Neural progenitor cell (in vitro differentiated cells): Measurements from ENCODE around the gene ANKLE1. TPM values are rescaled to one million over a fixed set of nuclear protein-coding genes. Genes with fewer than 3 reads are reported as not detected.

ENCODE experiments used
- DNase-seq: peaks from one replicate; pipeline ENCODE4 v3.0.0-alpha.2; 2016; ENCODE audit warnings: low spot score
- H2AFZ ChIP-seq: fragments of 200-600 bp; sonication (generic); replicated peaks from 2 replicates; pipeline ENCODE4 v1.6.1; 2016; ENCODE audit warnings: antibody characterized with exemption
- H3F3A ChIP-seq: fragments of 200-600 bp; sonication (generic); 2 replicates; pipeline ENCODE4 v1.6.1; 2016; ENCODE audit warnings: antibody characterized with exemption, low read depth
- H3K27ac ChIP-seq: fragments of 200-600 bp; sonication (generic); 2 replicates; pipeline ENCODE4 v1.5.1; 2016; ENCODE audit warnings: mild to moderate bottlenecking
- H3K27me3 ChIP-seq: fragments of 200-600 bp; sonication (generic); 2 replicates; pipeline ENCODE4 v1.6.1; 2016; ENCODE audit warnings: mild to moderate bottlenecking, moderate library complexity
- H3K36me3 ChIP-seq: fragments of 200-600 bp; sonication (generic); 2 replicates; pipeline ENCODE4 v1.5.1; 2016
- H3K4me1 ChIP-seq: fragments of 200-600 bp; sonication (generic); 2 replicates; pipeline ENCODE4 v1.6.1; 2016; ENCODE audit warnings: mixed run types
- H3K4me2 ChIP-seq: fragments of 200-600 bp; sonication (generic); 2 replicates; pipeline ENCODE4 v1.6.1; 2016
- H3K4me3 ChIP-seq: fragments of 200-600 bp; sonication (generic); 2 replicates; pipeline ENCODE4 v1.5.1; 2016
- H3K79me2 ChIP-seq: fragments of 200-600 bp; sonication (generic); 2 replicates; pipeline ENCODE4 v1.6.1; 2016; ENCODE audit warnings: low read depth
- H3K9ac ChIP-seq: fragments of 200-600 bp; sonication (generic); 2 replicates; pipeline ENCODE4 v1.6.1; 2016
- H3K9me3 ChIP-seq: fragments of 200-600 bp; sonication (generic); 2 replicates; pipeline ENCODE4 v1.5.1; 2016; ENCODE audit warnings: low read depth
- H4K20me1 ChIP-seq: fragments of 200-600 bp; sonication (generic); 2 replicates; pipeline ENCODE4 v1.6.1; 2016; ENCODE audit warnings: low read depth
- H3K27ac Mint-ChIP-seq: 3 replicates; pipeline ENCODE4 v1.8.0; 2021; ENCODE audit warnings: mixed read lengths
- H3K27me3 Mint-ChIP-seq: 2 replicates; pipeline ENCODE4 v1.8.0; 2022; ENCODE audit warnings: low read depth, mild to moderate bottlenecking, inconsistent platforms, moderate library complexity, mixed read lengths; ENCODE audit not compliant: insufficient read depth
- H3K36me3 Mint-ChIP-seq: 3 replicates; pipeline ENCODE4 v1.8.0; 2021; ENCODE audit warnings: mixed read lengths
- H3K4me1 Mint-ChIP-seq: 3 replicates; pipeline ENCODE4 v1.8.0; 2021; ENCODE audit warnings: mixed read lengths
- H3K4me3 Mint-ChIP-seq: 3 replicates; pipeline ENCODE4 v1.8.0; 2021; ENCODE audit warnings: mild to moderate bottlenecking, moderate library complexity, mixed read lengths
- H3K9me3 Mint-ChIP-seq: 3 replicates; pipeline ENCODE4 v1.8.0; 2020; ENCODE audit warnings: mixed read lengths
- EZH2 ChIP-seq: fragments of 200-600 bp; sonication (generic); IDR thresholded peaks from 2 replicates; pipeline ENCODE4 v1.6.1; 2017; ENCODE audit warnings: antibody characterized with exemption, mild to moderate bottlenecking, moderate library complexity
- EZH2phosphoT487 ChIP-seq: fragments of 200-600 bp; sonication (generic); IDR thresholded peaks from 2 replicates; pipeline ENCODE4 v1.6.1; 2017; ENCODE audit warnings: antibody characterized with exemption
- total RNA-seq: library from RNA; depleted of rRNA; stranded (reverse); fragments of >200 nt; gene quantifications from 2 replicates; pipeline ENCODE4 v1.2.3, GENCODE V29; 2015; ENCODE audit warnings: low replicate concordance
- TF ChIP-seq, protein P1 (sequence below): fragments of 200-600 bp; sonication (generic); IDR thresholded peaks from 2 replicates; pipeline ENCODE4 v1.5.1; 2017; ENCODE audit warnings: antibody characterized with exemption, mild to moderate bottlenecking

ANKLE1 gene
- total RNA-seq, 1 donor from 2014 or later: 2.3 TPM

DNA sequence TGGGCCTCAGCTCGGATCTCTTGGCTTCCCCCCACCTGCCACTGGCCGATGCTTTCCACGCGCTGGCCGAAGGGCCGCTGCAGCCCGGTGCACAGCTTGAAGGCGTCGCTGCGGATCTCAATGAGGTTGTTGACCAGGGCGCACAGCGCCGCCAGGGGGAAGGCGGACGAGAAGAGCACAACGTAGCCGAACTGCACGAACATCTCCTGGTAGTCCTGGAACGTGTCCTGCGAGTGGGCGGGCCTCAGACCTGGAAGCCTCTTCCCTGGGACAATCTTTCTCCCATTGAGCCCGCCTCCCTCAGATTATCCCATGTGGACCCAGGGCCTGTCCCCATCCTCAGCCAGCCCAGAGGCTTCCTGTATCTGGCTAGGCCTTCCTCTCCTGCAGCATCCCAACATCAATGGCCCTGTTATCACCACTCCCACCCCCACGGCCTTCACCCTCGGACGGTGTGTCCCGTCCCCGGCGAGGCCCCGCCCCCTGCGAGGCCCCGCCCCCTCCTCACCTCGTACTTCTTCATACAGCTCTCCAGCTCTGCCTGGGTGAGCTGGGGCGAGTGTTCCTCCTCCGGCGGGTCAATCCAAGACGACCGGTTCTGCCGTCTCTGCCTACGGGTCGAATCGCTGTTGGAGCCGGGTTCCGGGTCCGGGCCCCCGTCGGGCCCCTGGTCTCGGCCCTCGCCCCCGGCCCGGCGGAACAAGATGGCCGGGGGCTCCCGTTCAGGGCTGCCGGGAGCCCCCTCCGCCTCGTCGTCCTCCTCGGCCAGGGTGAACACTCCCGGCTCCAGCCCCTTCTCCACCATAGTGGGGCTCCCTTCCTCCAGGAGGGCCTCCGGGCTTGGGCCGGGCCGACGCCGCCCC, 46.2 kb downstream of the ANKLE1 start:
- Histone ChIP-seq H2AFZ (peak overlapping the region; percentile 53), H3K9me3 (no peaks in the 10 kb centered on the region), H3K4me1 (peaks cover 18% of the 10 kb centered on the region), H3K79me2 (no peaks in the 10 kb centered on the region), H3K36me3 (no peaks in the 10 kb centered on the region), H3K4me3 (peak overlapping the region; percentile 51), H3K27me3 (peaks cover 17% of the 10 kb centered on the region), H3K27ac (peak overlapping the region; percentile 34), H4K20me1 (peaks cover 11% of the 10 kb centered on the region), H3F3A (peaks cover 53% of the 10 kb centered on the region), H3K9ac (no peak overlapping the region), H3K4me2 (peak overlapping the region; percentile 78)
- DNase-seq: peak; percentile 96
- H3K27ac Mint-ChIP-seq: no peak overlapping the region
- TF ChIP-seq EZH2phosphoT487 (peak; percentile 41), EZH2 (no peak)
- TF ChIP-seq, protein P1, sequence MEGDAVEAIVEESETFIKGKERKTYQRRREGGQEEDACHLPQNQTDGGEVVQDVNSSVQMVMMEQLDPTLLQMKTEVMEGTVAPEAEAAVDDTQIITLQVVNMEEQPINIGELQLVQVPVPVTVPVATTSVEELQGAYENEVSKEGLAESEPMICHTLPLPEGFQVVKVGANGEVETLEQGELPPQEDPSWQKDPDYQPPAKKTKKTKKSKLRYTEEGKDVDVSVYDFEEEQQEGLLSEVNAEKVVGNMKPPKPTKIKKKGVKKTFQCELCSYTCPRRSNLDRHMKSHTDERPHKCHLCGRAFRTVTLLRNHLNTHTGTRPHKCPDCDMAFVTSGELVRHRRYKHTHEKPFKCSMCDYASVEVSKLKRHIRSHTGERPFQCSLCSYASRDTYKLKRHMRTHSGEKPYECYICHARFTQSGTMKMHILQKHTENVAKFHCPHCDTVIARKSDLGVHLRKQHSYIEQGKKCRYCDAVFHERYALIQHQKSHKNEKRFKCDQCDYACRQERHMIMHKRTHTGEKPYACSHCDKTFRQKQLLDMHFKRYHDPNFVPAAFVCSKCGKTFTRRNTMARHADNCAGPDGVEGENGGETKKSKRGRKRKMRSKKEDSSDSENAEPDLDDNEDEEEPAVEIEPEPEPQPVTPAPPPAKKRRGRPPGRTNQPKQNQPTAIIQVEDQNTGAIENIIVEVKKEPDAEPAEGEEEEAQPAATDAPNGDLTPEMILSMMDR: peak; percentile 69
- peak overlapping the region; percentile 79 for H3K4me3 Mint-ChIP-seq
- H3K9me3 Mint-ChIP-seq: no peaks in the 10 kb centered on the region
- peaks cover 7% of the 10 kb centered on the region for H3K27me3 Mint-ChIP-seq
- H3K4me1 Mint-ChIP-seq: peaks cover 12% of the 10 kb centered on the region
- H3K36me3 Mint-ChIP-seq: peaks cover 14% of the 10 kb centered on the region

DNA sequence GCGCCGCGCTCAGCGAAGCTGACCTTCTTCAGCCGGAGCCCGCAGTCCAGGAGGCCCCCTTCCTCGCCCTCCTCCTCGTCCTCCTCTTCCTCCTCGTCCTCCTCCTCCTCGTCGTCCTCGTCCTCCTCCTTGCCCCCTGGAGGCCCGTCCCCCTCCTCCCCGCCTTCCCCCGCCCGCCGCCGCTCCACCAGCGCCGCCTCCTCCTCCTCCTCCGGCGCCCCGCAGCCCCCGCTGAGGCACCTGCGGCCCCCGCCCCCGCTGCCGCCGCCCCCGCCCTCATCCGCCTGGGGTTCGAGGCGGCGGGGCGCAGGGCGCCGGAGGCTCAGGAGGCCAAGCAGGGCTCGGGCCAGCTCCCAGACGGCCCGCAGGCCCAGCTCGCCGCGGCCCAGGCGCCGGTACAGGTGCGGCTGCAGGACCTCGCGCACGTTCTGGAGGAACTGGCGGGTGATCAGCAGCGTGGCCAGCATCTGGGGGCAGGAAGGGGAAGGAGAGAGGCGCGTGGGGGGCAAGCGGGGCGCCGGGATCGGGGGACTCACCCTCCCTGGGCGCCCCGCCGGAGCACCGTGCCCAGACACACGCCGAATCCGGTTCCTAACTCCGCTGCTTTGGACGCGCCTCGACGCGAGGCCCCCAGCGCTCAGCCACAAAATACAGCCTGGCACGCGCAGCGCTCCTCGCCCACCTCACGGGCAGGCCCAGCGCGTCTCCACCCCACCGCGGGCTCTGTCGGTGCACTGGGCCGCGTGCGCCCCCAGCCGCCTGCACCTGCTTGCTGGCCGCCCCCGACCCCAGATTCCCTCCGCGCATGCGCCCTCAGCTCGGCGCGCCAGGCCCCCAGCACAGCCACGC, 47.0 kb downstream of the ANKLE1 start:
- no peak overlapping the region for H2AFZ ChIP-seq
- H3K4me1 ChIP-seq: peaks cover 18% of the 10 kb centered on the region
- peaks cover 17% of the 10 kb centered on the region for H3K27me3 ChIP-seq
- peak overlapping the region; percentile 78 for H3K4me2 ChIP-seq
- H3K79me2 ChIP-seq: peaks cover 2% of the 10 kb centered on the region
- no peak for TF ChIP-seq EZH2
- TF ChIP-seq, protein P1: no peak
- no peak for TF ChIP-seq EZH2phosphoT487
- no peak overlapping the region for H3K9ac ChIP-seq
- peaks cover 11% of the 10 kb centered on the region for H4K20me1 ChIP-seq
- no peaks in the 10 kb centered on the region for H3K9me3 ChIP-seq
- no peak overlapping the region for H3K27ac ChIP-seq
- peaks cover 14% of the 10 kb centered on the region for H3K36me3 Mint-ChIP-seq
- no peak overlapping the region for H3K4me3 Mint-ChIP-seq
- no peak overlapping the region for H3K27ac Mint-ChIP-seq
- H3K36me3 ChIP-seq: no peaks in the 10 kb centered on the region
- H3K27me3 Mint-ChIP-seq: peaks cover 7% of the 10 kb centered on the region
- H3F3A ChIP-seq: peaks cover 59% of the 10 kb centered on the region
- H3K9me3 Mint-ChIP-seq: no peaks in the 10 kb centered on the region
- peak overlapping the region; percentile 51 for H3K4me3 ChIP-seq
- peak; percentile 60 for DNase-seq
- peaks cover 12% of the 10 kb centered on the region for H3K4me1 Mint-ChIP-seq

DNA sequence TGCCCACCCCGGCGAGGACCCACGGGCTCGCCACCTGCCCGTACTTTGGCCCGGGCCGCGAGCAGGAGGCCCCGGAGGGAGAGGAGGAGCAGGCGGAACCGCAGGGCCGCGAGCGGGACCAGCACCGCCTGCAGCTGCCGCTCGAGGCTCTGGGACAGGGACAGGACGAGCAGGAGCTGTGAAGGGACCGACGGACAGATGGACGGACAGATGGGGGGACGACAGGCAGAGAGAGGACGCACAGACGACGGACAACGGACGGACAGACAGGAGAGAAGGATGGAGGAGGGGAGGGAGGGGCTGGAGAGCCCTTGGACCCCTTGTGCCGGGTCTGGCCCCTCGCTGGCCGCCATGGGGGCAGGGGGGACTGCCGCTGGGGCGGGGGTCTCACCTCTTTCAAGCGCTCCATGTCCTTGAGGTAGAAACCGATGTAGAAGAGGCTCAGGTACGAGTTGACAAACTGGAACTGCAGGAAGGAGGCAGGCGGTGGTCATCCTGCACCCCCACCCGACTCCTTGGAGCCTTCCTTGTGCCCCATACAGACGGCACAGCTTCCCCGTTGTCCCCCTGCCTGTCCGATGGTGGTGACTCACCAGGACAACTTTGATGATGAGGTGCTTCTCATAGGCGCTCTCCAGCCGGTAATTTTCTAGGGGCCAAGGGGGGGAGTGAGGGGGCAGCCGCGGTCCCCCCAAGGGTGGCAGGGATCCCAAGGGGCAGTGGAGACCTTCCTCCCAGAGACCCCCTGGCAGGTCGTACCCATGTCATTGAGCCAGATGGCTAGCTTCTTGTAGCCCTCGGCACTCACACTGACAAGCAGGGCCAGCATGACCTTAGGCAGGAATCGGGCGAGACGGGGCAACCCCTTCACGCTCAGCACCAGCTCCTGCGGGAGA, 47.9 kb downstream of the ANKLE1 start:
- peaks cover 9% of the 10 kb centered on the region for H3K27me3 Mint-ChIP-seq
- no peak overlapping the region for H3K27ac ChIP-seq
- no peak overlapping the region for H3K4me3 ChIP-seq
- peaks cover 15% of the 10 kb centered on the region for H3K4me1 Mint-ChIP-seq
- peaks cover 66% of the 10 kb centered on the region for H3F3A ChIP-seq
- H3K4me1 ChIP-seq: peaks cover 18% of the 10 kb centered on the region
- no peak for DNase-seq
- no peak for TF ChIP-seq EZH2phosphoT487
- TF ChIP-seq, protein P1: no peak
- no peak for TF ChIP-seq EZH2
- peak overlapping the region; percentile 38 for H3K4me3 Mint-ChIP-seq
- no peak overlapping the region for H3K9ac ChIP-seq
- H3K9me3 Mint-ChIP-seq: no peaks in the 10 kb centered on the region
- H2AFZ ChIP-seq: no peak overlapping the region
- H3K27me3 ChIP-seq: peaks cover 17% of the 10 kb centered on the region
- no peaks in the 10 kb centered on the region for H3K9me3 ChIP-seq
- peaks cover 16% of the 10 kb centered on the region for H3K36me3 Mint-ChIP-seq
- peaks cover 8% of the 10 kb centered on the region for H4K20me1 ChIP-seq
- H3K36me3 ChIP-seq: no peaks in the 10 kb centered on the region
- peak overlapping the region; percentile 78 for H3K4me2 ChIP-seq
- H3K79me2 ChIP-seq: peaks cover 5% of the 10 kb centered on the region
- no peak overlapping the region for H3K27ac Mint-ChIP-seq
